HG02571 (cell line): ENCODE measurements around the gene FBXO3.
A peak's percentile ranks its signal among the peaks of the same experiment; 100 is the strongest.

Experiments used
- ATAC-seq: cut with Tn5 transposase; IDR thresholded peaks from one replicate; pipeline ENCODE4 v1.9.1; 2021; ENCODE audit warnings: mild to moderate bottlenecking, moderate library complexity; ENCODE audit not compliant: unreplicated experiment

FBXO3 gene

DNA sequence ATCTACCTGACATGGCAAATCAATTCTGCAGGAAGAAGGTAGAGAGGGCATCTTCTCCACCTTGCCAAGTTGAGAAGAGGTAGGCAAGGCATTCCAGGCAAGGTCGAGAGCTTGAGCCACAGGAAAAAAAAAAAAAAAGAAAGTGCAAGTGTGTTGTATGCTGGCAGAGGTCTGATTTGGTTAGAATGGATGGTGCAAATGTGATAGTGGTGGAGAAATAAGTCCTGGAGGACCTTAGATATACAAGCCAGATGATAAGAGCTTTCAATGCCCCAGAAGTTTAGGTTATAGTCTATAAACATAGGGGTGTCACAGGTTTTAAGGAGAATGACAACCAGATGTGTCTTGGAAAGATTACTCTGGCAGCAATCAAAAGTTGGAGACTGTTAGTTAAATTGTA lies 1.4 kb downstream of the FBXO3 start:
- no peak for ATAC-seq

DNA sequence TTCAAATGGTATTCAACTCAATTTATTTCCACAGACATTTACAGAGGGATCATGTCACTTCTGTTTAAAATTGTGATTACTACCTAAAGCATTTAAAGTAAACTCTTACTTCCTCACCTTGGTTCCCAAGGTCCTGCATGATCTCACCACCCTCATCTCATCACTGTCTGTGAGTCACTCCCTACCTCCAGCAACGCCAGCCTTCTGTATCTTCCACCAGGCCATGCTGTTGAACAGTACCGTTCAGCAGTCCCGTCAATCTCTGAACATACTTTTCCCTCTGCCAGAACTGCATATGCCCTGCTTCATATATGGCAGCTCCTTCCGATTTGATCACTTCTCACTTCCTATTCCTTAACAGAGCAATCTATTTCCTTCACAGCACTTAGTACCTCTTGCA lies 2.0 kb downstream of the FBXO3 start:
- ATAC-seq, result no peak

DNA sequence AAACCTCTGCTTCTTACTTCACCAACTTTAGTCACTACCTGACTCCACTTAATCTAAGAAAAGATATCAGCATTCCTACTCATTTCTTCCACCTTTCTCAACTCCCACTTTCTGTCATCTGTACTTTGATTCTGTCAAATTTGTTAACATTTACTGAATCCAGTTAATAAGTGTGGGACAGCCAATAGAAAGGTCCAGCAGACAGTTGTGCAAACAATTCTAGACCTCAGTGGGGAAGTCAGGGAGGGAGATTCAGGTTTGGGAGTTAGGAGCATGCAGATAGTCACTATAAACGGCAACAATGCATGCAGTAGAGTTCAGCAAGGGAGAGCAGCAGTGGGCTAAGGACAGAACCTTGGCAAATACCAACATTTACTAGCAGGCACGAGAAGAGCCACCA lies 4.1 kb downstream of the FBXO3 start:
- ATAC-seq, result no peak

DNA sequence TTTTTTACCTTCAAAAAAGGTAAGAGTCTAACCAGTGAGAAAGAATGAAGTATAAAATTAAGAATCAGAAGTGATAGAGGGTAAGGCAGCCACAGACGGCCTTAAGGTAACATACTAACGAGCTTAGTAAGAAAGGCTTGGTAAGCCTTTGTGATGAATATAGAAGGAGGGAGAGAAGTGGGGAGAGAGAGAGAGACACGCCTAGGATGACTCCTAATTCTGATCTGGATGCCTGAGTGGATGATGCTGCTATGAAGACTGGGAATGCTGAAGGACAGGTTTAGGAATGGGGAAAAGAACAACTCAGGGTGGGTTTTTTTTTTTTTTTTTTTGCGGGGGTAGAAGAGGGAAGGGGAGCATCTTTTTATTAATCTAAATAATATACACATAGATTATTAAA lies 4.8 kb downstream of the FBXO3 start:
- no peak for ATAC-seq

DNA sequence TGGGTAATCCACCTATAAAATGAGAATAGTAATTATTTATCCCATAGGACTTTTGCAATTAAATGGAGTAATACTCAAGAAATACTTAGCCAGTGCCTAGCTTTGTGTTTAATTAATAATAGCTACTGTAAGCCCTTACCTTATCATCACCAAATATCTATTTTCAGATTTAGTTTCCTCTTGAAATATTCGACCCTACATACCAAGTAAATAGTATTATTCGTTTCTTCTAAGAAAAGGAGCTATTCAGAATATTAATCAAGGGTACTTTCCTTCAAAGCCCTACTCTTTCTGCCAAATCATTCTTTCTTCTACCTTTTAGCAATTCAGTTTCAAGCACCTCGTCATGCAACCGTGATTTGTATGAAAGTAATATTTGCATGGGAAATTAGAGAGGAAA lies 6.7 kb downstream of the FBXO3 start:
- no peak for ATAC-seq

DNA sequence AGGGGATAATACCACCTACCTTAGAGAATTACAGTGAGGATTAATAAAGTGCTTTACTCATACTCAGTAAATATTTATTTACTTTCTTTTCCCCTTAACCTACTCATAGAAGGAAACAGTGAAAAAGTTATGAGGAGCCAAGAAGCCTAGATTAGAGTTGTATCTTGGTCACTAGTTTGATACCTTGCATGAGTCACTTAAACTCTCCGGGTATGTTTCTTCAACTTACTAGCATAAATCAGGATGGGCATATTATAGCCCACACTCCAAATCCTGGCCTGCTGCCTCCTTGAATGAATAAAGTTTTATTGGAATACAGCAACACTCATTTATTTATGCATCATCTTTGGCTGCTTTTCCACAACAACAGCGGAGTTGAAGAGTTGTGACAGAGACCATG lies 8.2 kb downstream of the FBXO3 start:
- ATAC-seq, result no peak

DNA sequence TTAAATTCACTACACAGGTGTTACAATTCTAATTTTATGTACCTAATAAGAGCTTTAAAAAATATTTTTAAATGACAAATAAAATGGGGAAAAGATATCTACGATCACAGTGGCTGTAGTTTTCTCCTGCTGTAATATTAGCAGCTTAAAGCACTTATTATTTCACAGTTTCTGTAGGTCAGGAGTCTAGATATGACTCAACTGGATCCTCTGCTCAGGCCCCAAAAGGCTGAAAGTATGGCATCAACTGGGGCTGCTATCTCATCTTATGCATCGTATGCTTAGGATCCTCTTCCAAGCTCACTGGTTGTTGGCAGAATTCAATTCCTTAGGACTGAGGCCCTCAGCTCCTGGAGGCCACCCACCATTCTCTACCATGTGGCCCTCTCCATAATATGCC lies 12.8 kb downstream of the FBXO3 start:
- ATAC-seq, result peak; percentile 90

DNA sequence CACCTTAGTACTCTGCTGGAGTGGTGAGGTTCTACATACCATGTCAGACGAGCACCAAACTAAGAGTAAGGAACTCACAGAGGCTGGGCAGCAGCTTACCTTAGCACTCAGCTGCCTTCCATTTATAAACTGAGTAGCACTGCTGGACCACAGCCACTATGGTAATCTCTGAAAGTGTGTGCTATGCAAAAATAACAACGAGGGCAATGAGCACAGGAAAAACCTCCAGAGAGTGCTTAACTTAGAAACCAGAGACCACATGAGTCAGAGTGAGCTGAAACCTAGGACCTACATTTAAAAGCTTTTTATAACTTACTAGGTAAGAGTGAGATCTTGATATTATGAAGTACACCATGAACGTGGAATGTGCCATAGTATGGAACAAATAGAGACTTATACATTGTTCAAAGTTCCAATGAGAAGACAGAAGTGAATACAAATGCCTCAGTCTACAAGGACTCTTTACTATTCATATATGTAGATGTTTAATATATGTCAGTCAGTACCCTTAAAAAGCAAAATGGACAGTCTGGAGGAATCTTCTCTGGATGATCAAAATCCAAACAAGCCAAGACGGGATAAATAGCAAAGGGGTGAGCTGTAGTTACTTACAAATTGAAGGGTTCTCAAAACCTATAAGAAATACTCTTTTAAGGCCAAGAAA lies 20.9 kb downstream of the FBXO3 start:
- peak; percentile 99 for ATAC-seq

DNA sequence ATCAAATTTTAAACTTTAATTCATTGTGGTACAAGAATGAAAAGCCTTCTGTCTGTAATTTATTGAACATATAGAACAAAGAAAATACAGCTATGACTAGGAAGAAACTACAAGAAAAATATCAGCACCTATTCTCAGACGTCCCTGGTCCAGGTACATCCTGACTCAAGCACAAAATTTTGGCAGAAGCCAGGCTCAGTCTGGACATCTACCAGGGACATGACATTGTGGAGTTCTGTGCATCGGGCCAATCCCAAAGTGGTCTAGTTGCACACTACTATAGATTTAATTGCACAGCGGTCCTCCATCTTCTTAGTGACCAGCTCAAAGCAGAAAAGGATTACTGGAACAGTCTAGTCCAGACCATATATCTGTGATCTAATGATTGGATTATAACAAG lies 22.4 kb downstream of the FBXO3 start:
- ATAC-seq, result no peak

DNA sequence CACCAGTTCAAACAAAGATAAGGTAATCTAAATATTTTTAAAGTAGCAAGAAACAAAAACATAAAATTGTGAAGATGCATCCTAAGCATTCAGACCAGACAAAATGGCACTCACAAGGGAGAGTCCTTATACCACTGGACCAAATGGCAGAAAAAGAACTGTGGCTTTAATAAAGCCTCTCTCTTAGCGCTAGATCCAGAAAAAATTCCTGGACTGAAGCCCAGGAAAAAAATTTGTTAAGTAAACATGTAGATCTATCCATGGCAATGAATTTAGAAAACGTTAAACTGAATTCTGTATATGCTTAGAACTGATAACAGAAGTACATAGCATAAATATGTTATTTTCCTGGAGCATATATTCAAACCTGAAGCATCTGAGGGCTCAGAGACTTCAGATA lies 26.3 kb downstream of the FBXO3 start:
- ATAC-seq, result no peak

DNA sequence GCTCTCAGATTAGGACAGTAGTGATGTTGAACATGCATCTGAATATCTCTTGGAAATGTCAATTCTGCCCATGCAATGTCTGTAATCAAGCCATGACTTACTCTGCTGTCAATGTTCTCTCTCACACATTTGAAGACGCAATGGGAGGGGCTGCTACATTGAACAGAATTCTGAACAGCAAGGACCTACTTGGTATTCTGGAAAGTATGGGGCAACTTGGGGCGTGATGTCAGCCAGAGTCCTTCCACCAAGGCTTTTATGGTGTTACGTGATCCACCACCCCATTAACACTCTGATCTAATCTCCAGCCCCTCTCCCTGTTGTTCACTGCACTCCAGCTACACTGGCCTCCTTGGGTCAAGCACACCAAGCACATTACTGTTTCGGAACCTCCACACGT lies 31.0 kb downstream of the FBXO3 start:
- ATAC-seq, result no peak

DNA sequence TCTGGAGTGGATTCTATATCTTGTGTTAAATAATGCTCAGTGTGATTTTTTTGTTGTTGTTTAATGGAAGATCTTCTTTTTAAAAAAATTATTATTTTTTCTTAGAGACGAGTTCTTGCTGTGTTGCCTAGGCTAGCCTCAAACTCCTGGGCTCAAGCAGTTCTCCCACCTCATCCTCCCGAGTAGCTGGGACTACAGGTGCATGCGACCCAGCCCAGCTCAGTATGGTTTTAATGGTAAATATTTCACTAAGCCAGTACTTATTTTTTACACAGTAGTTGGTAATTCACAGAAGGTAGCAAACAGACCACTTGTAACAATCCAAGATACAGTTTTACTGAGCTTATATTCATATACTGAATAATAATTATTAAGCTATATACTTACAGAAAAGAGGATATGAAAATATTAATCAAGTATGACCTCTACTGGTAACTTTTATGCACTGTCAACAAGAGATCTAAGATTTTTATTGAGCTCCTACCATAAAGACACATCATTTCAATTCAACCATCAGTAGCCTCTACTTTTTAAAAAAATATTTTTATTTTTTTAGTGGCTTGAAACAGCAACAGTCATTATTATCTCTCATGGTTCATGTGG lies 32.0 kb downstream of the FBXO3 start:
- ATAC-seq, result no peak

DNA sequence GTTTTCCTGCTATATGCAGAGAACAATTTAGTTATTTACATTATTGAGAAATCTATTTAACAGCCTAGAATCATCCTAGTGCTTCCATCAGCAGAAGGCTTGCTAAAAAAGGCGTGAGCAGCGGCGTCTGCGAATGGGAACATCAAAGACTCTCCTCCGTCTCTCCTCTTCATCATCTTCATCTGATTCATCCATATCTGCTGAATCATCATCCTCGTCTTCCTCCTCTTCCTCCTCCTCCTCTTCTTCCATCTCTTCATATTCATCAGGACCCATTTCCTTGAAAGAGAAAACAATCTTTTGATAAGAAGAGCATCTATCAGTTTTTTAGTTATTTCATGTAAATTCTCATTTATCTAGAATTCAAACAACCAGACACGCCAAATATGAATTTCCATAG lies 32.5 kb downstream of the FBXO3 start:
- no peak for ATAC-seq

DNA sequence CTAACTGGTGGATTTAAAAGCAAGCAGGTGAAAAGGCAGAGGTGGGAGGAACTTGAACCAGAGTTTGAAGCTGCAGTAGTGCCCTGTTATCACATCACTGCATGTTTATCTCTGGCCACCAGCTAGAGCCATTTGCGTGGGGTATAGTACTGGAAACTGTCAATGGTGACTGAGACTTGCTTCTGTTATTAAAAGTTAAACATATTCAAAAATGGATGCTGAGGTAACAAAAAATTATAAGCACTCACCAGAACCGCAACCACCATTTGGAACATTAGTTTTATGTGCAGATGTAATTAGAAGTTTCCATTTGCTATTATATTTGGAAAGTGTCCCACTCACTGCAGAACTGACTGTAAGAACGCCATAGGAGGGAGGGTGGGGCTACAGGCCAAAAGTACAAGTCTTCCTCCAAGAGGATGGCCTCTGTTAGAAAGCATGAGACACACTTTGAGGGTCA lies 36.9 kb downstream of the FBXO3 start:
- no peak for ATAC-seq

DNA sequence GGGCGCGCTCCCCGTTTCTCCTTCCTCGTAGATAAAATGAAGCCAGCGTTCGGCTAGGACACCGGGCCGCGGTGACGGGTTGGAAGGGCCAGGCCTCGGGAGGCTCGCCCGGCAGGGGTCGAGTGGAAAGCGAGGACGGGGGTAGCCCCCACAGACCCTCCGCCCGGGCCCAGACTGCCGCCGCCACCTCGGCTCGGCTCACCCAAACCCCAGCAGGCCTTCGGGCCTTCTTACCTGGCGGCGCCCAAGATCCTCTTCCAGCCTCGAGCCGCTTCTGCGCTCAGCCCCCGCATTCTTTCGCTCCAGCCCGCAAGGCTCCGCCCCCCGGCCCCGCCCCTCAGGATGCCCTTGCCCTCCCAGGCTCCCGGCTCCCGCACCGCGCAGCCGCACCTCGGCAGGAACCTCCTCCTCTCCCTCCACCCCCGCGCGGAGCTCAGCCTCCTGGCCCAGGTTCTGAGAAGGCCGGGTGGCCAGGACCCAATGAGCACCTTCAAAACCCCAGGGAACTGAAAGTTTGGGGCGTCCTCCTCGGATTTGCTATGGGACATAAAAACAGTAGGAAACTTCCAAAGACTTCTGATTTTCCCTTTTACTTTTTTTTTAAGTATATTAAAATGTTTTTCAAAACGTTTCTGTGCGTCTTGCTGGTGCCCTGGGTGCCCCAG lies 38.0 kb downstream of the FBXO3 start, which contains the start of gene CD59:
Gene CD59 (minus strand): TSS at position 276 of the 665 bp plus-strand sequence. CDS start 13,978 bp downstream, outside the sequence.
- peak; percentile 47 for ATAC-seq

DNA sequence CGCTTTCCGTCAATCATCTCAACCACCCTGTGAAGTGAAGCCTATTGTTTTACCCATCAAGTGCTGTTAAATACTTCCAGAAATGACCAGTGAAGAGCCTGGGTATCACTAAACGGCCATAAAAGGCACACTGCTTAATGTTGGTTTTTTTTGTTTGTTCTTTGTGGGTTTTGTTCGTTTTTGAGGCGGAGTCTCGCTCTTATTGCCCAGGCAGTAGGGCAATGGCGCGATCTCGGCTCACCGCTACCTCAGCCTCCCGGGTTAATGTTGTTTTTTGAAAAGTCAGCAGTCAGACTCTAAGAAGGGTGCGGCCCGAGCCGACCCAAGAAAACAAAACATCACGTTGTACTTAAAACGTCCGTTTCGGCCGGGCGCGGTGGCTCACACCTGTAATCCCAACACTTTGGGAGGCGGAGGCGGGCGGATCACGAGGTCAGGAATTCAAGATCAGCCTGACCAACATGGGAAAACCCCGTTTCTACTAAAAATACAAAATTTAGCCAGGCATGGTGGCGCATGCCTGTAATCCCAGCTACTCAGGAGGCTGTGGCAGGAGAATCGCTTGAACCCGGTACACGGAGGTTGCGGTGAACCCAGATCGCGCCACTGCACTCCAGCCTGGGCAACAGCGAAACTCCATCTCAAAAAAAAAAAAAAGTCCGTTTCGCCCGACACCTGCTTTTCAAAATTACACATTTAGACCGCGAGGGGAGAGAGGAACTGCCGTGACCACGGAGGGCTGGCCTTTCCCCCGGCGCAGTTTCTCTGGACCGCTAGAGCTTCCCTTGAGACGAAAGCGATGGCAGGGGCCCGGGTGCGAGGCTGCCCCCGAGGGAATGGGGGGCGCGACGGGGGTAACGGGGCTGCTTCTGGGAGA lies 38.8 kb downstream of the FBXO3 start:
- peak; percentile 57 for ATAC-seq

DNA sequence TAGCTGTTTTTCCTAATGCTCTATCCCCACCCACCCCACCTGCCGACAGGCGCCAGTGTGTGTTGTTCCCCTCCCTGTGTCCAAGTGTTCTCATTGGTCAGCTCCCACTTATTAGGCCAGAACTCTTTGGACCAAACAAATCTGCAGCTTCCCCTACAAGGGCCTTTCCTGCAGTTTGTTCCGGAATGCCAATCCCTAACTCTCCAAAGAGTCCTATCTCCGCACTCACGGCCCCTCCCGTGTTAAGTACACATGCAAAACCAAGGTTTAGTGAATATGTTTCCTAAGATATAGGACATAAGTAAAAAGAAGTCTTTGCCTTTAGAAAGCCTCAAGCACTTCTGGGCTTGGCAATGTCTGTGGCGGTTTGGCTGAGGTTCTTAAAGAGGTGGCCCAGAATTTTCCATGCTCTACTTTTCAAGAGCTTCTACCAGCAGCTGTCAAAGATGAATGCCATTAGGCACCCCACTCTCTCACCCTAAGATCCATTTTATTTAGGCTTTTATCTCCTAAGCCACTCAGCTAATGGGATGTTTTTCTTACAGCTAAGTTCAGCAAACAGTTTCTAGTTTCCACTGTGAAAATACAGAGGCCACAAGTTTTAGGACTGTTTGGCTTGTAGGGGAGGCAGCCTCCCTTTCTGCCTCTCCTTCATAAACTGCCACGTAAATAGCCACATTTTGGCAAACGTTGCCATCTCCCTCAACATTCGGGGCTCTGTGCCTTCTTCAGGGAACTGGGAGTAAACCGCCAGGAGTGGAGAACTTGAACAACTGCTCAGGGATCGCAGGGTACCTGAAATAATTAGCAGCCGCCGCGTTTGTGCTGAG lies 39.7 kb downstream of the FBXO3 start:
- ATAC-seq, result no peak

DNA sequence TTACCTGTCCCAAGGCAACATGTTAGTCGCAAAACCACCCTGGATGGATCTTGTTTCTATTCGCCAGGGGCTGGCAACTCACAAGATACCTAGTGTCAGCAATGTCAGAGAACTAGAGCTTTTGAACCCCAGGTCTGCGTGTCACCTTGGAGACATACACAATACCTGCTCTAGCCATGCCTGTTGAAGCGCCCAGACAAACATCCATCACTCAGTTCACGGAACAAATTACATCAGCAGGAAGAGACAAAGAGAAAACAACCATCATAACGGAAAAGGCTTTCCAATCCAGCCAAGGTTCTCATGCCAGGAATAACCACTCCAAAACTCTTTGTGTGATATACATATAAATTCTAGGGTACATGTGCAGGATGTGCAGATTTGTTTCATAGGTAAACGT lies 40.3 kb downstream of the FBXO3 start:
- ATAC-seq, result no peak

DNA sequence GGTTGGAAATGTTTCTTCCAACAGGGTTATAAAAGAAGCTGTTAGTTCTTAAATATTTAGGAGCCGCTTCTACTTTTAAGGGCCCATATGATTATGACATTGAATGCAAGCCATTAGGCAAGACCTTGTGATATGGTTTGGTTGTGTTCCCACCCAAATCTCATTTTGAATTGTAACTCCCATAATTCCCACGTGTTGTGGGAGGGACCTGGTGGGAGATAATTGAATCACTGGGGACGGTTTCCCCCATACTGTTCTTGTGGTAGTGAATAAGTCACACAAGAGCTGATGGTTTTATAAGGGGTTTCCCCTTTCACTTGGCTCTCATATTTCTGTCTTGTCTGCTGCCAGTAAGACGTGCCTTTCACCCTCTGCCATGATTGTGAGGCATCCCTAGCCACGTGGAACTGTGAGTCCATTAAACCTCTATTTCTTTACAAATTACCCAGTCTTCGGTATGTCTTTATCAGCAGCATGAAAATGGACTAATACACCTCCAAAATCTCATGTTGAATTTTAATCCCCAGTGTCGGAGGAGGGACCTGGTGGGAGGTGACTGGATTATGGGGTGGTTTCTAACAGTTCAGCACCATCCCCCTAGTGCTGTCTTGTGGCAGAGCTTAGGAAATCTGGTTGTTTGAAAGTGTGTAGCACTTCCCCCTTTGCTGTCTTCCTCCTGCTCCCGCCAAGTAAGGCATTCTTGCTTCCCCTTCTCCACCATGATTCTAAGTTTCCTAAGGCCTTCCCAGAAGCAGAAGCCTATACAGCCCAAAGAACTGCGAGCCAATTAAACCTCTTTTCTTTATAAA lies 42.4 kb downstream of the FBXO3 start:
- ATAC-seq, result no peak

DNA sequence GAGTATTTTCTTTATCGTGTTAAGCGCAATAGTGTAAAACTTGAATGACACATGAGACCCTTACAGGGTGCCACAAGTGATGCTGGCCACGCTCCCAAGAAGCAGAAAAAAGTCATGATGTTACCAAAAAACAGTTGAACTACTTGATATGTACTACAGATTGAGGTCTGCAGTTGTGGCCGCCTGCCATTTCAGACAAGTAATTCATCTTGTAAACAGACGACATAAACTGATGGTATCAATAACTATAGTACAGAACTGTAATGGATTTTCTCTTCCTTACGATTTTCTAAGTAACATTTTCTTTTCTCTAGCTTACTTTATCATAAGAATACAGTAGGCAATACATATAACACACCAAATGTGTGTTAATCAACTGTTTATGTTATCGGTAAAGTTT lies 43.6 kb downstream of the FBXO3 start:
- no peak for ATAC-seq
